NCI-H446 (cell line): ENCODE data around the gene LCORL.
"Not testable (repeated sequence)": the region's sequence is repeated elsewhere in the genome, so short reads cannot be mapped to it uniquely, and the experiment has no call there.

ENCODE experiments used
- DNase-seq, 2 experiments: peaks; one replicate each; lab custom pipeline; 2025; lab: John Stamatoyannopoulos, UW

The LCORL gene

DNA sequence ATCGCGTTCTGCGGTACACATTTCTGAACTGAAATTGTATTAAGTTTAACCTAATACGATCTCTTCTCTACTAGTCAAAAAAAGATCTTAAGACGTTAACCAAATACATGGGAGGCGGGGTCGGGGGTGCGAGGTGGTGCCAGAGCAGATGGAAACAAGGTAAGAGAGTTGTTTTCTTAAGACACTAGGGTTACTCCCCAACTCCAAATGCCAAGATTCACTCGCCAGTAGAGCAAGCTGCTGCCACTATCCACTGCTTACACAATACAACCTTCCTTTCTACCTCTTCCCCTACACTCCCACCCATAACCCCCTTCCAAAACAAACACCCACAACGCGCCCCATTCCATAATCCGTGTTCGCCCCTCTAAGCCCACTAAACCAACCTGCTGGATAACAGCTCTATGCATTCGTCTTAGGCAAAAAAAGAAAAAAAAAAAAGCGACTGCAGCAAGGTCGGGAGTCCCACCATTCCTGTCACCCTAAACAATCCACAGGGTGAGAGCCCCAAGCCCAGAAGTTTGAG, 1.3 kb downstream of the LCORL start:
- DNase-seq, result no peak

DNA sequence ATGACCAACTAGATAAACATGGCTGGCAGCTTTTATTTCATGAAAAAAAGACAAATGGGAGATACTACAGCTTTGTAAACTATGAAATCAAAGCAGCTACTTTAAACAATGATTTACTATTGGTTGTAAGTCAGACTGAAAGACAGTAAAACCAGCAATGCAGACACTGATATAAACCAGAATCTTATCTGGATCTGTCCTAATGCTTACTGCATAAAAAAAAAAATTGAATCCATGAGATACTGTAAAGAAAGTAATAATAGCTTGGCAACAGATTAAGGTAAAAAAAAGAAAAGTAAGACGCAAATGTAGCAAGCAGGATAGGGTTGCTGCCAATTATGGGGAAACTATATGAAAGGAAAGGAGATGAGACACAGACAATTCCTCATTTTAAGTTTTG, 7.3 kb downstream of the LCORL start:
- no peak for DNase-seq

DNA sequence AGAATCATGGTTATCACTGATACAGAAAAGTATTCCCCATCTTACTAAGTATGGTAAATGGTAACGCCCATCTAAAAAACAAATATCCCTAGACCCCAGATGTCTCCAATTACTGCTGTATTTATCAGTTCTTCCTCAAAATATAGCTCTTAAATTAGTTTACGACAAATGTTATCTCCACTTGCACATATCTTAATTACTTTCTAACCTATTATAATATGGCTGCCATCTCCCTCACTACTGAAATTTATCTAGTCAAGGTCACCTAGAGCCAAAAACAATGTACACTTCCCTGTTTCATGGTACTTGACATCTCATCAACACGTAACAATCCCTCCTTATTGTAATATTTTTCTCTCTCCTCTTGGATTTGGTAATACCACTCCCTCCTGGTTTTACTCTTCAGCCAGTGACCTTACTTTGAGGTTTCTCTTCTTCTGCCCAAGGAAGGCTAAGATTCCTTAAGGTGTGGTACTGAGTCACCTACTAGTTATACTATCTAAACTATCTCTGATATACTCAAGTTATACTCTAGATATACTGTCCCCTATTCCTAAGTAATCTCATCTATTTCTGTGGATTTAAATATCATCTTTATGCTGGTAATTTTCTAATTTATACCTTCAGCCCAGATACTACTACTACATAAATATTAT, 8.6 kb downstream of the LCORL start:
- no peak for DNase-seq

DNA sequence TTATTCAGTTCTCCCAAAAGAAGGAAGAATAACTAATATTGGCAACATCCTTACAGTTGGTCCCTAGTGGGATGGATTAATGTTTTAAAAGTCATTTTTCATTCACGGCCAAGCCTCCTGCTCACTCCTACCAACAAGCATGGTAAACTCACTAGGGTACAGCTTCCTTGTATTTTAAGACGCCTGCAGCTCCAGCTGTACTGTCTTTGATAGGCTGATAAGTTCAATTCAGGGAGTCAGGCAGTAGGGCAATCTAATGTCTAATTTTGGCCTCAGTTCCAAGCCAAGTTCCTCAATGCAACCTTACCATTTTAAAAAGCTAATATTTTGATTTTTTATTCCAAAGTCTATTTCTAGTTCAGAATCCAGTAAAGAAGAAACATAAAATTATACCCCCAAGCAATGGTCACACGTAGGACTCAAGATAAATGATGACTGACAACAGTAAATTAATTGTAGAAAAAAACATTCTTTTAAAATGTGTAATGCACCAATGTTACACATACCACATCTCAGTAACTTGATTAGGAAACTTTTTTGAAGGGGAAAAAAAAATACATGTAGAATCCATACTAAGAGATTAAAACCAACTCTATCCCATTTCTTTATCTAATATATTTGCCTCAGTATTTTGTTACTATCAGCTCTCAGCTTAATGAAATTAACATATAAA, 9.3 kb downstream of the LCORL start:
- no peak for DNase-seq

DNA sequence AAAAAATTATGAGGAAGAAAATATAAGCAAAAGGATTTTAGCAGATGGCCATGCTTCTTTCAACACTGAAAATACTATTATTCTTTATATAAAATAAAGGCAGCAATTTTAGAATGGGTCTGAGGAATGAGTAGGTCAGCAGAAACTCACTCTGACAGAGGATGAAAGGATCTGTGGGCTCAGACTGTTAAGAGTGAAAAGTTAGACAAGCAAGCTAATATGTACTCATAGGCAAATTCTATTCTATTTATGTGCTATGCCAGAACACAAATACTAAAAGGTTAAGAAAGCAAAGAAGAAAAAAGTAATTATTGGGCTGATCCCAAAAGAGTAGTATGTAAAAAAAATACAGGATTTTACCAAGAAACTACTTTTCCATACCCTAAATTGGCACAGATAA, 13.9 kb downstream of the LCORL start:
- no peak for DNase-seq

DNA sequence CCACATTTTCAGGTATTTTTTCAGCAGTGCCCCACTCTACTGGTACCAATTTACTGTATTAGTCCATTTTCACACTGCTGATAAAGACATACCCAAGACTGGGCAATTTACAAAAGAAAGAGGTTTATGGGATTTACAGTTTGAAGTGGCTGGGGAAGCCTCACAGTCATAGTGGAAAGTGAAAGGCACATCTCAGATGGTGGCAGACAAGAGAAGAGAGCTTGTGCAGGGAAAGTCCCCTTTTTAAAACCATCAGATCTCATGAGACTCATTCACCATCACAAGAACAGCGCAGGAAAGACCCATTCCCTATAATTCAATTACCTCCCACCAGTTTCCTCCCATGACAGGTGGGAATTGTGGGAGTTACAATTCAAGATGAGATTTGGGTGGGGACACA, 15.1 kb downstream of the LCORL start:
- not testable (repeated sequence) for DNase-seq

DNA sequence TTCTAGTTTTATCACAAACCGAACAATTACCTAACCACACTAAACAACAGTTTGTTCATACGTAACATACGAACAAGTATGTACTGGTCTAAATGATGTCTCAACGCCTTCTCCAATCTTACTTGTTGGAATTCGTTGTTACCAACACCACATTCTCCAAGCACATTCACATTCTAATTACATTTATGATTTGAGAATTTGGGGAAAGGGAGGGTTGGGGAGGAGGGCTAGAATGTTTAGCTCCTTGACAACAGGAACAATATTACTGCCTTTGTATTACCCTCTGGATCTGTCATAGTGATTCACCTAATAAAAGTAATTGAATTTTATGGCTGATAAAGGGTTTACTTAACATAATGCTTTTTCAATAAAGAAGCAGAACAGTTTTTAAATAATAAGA, 24.4 kb downstream of the LCORL start:
- DNase-seq, result no peak

DNA sequence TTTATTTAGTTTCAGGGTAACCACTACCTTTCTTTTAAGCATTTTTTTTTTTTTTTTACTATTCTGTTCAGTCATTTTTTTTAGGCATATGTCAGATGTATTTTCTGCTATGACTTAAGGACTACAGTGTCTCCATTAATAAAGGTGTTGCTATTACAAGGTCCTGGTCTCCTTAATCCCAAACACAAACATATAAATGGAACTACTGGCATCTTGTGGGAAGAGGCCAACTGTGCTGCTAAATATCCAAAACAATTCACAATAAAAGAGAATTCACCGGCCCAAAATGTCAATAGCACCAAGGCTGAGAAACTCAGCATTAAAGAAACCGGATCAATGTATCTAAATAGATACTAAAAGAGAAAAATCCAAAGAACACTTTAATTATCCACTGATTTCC, 26.4 kb downstream of the LCORL start:
- DNase-seq, result no peak

DNA sequence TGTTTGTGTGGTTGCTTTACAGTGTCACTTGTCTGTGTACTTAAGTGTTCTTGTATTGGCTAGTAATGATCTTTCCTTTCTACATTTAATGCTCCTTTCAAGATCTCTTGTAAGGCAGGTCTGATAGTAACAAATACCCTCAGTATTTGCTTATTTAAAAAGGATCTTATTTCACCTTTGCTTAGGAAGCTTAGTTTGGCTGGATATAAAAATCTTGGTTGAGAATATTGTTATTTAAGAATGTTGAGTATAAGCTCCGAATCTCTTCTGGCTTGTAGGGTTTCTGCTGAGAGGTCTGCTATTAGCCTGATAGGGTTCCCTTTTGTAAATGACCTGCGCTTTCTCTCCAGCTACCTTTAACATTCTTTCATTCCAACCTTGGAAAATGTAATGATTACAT, 35.7 kb downstream of the LCORL start:
- no peak for DNase-seq

DNA sequence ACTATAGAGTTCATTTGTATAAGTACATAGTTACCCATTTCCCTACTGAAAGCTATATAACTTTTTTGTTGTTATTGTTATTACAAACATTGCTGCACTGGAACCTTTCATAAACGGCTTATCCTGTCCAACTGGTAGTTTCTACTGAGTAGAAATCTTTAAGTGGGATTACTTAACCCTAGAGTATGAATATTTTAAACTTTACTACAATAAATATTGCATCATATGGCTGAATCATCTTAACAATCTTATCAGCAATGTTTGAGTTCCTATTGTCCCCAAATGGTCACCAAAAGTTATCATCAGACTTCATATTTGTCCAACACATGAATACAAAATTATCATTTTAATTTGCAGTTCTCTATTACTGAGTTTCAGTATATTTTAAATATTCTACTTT, 40.5 kb downstream of the LCORL start:
- DNase-seq, result no peak

DNA sequence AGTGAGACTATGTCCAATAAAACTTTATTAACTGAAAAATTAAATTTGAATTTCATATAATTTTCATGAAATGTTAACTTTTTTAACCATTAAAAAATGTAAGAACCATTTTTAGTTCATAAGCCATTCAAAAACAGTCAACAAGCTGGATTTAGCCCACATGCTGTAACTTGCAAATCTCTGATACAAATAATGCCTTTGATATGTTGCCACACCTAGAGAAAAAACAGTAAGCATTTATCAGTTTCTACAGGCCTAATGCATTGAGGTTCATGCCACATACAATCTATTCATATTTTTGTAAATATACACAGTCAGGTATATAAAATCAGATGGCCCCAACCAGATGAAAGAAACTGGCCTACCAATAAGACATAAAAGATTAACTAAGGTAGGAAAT, 52.8 kb downstream of the LCORL start:
- no peak for DNase-seq

DNA sequence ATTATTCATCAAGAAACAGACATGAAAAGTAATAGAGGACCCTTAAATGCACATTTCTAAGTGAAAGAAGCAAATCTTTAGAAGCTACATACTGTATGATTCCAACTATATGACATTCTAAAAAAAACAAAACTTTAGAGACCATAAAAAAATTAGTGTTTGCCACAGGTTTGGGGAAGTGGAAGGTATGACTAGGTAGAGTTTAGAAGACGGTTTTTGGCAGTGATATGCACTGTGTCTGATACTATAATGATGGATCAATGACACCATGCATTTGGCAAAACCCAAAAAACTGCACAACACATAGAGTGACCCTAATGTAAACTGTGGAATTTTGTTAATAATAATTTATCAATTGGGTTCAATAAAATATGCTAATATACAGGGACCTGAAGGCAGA, 54.5 kb downstream of the LCORL start:
- no peak for DNase-seq

DNA sequence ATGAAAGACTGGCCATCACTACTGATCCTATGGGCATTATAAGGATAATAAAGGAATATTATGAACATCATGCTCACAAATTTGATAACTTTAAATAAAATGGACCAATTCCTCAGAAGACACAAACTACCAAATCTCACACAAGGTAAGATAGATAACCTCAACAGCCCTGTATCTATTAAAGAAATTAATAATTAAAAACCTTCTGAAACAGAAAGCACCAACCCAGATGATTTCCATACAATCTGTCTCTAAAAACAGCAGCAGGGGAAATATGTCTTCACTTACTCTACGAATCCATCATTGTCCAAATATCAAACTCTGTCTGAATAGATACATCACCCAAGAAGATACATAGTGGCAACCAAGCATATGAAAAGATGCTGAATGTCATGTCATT, 55.2 kb downstream of the LCORL start:
- DNase-seq, result no peak

DNA sequence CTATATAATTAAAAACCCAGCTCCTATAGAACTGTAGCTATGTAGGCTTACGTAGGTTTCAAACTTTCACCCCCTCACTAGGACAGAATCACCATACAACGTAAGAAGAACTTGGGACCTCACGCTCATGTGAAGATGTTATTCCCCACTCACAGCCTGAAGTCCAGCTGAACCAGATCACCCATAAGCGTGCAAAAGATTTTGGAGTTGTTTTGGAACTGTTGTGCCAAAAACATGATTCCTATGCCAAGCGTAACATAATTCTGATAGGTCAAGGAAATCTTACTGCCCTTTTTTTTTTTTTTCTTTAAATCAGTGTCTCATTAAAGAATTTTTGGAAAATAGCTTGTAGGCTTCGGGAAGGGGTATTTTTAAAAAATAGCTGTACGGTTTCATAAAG, 57.0 kb downstream of the LCORL start:
- no peak for DNase-seq

DNA sequence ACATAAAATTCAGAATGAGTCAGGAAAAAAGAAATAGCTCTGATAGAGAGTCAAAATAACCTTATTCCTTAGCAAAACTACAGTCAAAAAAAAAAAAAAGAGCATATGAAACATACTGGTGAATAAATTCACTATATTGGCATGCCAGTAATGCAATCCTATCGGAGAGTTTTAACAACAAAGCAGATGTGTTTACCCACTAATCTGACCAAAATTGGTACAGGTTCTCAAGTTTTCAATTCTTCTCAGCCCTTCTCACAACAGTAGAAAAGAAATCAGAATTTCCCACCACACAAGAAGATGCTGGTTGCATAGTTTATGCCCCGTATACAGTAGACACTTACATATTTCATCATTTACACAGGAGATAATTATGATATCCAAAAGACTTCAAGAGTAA, 59.4 kb downstream of the LCORL start:
- DNase-seq, result no peak

DNA sequence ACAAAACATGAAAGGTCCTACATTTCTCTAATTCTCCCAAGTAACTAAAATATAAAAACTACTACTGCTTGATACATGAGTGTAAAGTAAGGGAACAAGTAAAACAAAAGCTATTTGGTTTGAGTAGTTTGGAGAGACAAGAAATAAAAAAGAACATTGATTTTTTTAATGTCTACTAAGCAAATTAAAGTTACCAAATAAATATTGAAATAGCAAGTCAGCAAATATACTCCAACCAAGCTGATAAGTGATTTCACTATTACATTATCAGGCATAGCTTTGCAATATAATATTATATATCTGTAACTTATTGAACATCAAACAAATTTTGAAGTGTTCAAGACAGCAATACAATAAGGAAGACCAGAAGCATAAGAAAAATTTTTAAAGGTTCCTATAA, 60.3 kb downstream of the LCORL start:
- no peak for DNase-seq

DNA sequence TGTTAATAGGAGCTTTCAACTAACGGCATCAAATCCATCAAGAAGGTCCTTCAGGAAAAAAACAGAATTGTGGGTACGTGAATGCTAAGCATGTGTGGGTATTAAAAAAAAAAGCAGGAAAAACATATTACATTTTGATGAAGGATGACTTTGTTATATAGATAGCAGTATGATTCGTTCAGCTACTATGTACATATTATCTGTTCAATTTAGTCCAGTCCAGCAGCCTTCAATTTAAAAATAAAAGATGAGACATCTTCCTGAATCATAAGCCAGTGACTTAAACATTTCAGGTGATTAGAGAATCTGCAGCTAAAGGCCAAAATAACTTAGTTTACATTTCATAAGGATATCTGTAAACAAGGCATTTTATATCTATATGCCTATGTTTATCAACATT, 63.4 kb downstream of the LCORL start:
- DNase-seq, result no peak

DNA sequence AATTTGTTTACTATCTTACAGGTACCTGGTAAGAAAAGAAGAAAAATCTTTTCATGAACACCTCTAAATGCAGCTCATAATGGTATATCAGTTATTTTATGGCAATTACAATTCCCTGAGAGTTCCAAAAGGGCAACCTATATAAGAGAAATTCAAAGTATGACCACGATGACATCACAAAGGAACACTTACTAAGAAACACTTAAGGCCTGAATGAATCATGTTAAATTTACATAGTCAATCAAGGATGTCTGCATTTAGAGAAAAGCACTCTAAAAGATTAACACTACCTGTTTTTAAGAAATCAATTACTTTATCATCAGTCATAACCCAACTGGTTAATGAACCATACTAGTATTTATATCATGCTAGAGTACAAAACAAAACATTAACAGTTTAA, 63.9 kb downstream of the LCORL start:
- DNase-seq, result no peak

DNA sequence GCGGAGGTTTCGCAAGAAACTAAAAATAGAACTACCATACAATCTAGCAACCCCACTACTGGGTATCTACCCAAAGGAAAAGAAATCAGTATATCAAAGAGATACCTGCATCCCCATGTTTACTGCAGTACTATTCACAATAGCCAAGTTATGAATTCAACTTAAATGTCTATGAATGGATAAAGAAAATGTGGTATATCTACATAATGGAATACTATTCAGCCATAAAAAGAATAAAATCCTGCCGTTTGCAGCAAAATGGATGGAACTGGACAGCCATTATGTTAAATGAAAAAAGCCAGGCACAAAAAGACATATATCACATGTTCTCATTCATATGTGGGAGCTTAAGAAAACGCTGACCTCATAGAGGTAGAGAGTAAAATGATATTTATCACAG, 65.3 kb downstream of the LCORL start:
- no peak for DNase-seq

DNA sequence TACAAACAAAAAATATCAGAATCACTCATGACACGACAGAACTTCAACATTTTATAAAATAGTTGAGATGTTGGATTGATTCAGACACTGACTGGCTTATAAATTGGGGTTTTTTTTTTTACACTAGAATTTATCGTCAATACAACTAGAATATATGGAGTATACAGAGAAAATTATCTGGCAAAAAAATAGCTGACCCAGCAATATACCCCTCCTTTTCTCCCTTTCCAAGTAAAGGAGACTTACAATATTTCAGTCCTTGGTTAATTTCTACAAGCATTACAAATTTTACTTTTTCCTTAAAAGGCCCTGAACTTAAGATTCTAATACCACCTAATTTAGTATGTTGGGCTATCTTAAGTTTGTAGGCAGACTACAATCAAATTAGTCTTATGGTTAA, 76.3 kb downstream of the LCORL start:
- no peak for DNase-seq

DNA sequence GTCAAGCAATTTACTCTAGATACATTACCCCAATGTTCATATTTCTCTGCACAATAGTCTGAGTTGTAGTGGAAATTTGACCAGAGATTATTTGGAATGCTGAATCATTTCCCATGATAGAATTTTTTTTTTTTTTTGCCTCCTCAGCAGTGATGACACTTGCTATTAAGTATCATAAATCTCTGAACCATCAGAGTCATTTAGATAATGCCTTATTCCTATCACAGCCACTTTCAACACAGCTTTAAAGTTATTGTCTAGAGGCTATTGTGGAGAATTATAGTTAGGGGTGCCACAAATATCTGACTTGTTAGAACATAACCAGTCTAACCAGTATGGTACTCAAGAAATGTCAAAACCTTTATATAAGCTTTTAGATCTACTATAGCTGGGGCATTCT, 79.8 kb downstream of the LCORL start:
- no peak for DNase-seq

DNA sequence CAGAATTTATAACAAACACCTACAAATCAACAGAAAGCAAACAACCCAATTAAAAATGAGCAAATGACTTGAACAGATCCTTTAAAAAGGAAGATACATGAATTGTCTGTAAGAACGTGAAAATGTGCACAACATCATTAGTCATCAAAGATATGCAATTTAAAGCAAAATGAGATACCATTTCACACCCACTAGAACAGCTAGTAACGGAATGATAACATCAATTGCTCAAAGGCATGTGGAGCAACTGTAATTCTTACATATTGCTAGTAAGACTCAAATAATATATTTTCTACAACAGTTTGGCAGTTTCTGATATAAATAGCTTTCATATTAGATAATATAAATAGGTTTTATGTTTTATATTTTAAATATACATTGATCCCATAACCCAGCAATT, 82.5 kb downstream of the LCORL start:
- DNase-seq, result no peak

DNA sequence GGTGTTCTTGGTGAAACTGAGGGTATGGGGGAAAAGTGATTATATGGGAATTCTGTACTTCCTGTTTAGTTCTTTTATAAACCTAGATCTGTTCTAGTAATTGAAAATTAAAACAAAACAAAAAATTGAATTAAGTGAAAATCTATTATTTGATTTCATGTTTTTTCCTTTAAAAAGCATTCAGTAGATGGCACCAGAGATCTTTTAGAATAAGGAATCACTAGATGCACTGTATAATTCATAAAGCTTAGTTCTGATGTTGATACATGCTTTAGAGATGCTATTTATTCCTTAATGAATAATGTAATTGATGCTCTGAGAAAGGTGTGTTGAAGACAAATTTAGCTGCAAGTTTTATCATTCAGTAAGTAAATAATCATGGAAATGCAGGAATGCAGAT, 87.3 kb downstream of the LCORL start:
- DNase-seq, result no peak

DNA sequence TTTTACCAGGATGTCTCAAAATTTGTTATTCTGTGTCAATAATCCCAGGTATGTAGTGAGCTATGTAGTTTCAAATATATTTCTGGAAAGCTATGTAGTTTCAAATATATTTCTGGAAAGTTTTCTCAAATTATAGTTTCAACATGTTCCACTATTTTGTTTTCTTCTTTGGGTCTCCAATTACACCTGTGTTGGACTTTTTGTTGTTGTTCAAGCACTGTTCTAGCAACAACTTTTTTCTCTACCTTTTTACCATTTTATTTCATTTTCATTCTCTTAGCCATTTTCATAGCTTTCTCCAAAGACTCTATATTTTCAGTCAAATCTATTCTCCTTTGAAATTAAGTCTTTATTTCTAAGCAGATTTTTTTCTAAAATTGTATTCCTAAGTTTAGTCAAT, 88.4 kb downstream of the LCORL start:
- no peak for DNase-seq
